ENCODE measurements around the gene SGSM1.

Gene SGSM1

DNA sequence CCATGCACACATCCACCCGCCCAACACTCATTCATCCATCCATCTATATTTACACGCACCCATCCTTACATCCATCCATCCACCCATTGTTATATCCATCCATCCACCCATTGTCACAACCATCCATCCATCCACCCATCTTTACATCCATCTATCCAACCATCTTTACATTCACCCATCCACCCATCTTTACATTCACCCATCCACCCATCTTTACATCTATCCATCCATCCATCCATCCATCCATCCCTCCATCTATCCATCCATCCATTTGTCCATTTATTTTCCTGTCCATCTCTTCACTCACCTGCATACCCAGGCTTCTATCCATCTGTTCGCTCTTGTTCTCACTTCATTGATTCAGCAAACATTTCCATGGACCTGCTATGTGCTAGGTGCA, 49.8 kb downstream of the SGSM1 start:
- TF ChIP-seq ZNF350 (tag by site-specific recombination; IDR thresholded peaks at IDR 0.05) (no peak), ZNF366 (tag by site-specific recombination; conservative IDR thresholded peaks at IDR 0.05) (peak; percentile 97), ZBTB17 (tag by site-specific recombination; IDR thresholded peaks at IDR 0.05) (peak; percentile 44; the same call in 1 of the 2 replicates), TRIM28 (IDR thresholded peaks at IDR 0.05; ENCODE audit: borderline replicate concordance, low read length) (no peak), ZFHX2 (tag by site-specific recombination; conservative IDR thresholded peaks at IDR 0.05) (no peak), ZNF266 (tag by site-specific recombination; IDR thresholded peaks at IDR 0.05; ENCODE audit: low read depth) (no peak), ZNF529 (tag by site-specific recombination; IDR thresholded peaks at IDR 0.05; ENCODE audit: insufficient replicate concordance) (no peak), ZNF155 (tag by site-specific recombination; IDR thresholded peaks at IDR 0.05) (no peak)
- H3K27ac ChIP-seq (ENCODE audit: extremely low read depth, low read depth, low read length) = no peak overlapping the region
- ChIA-PET POLR2A (no interaction called here), CTCF (no interaction called here)
- peaks cover 0 to 10% of the 10 kb centered on the region in 2 experiments; a peak in 1 of 3 replicates for H3K36me3 ChIP-seq (ENCODE audit: control insufficient read depth in 2 of 2, insufficient read depth in 1 of 2, low read length in 2 of 2)
- H3K4me3 ChIP-seq (ENCODE audit: low read depth, low read length) = no peak overlapping the region
- no peaks in the 10 kb centered on the region for H3K9me3 ChIP-seq (ENCODE audit: control insufficient read depth, insufficient read depth, low read depth, low read length)
- H3K4me1 ChIP-seq (ENCODE audit: control insufficient read depth, insufficient read depth, low read length) = no peaks in the 10 kb centered on the region

- ChIA-PET CTCF (interaction anchor here (0.7 to 1.3 kb wide), 2 partner anchors 11 to 55 kb away, joined by 3 read pairs; no protein-coding TSS in a partner anchor), POLR2A (no interaction called here)
- no peaks in the 10 kb centered on the region for H3K9me3 ChIP-seq (ENCODE audit: control insufficient read depth, insufficient read depth, low read depth, low read length)
- H3K4me3 ChIP-seq (ENCODE audit: low read depth, low read length) = no peak overlapping the region
- H3K4me1 ChIP-seq (ENCODE audit: control insufficient read depth, insufficient read depth, low read length) = no peaks in the 10 kb centered on the region
- peaks cover 0 to 10% of the 10 kb centered on the region in 2 experiments; a peak in 1 of 3 replicates for H3K36me3 ChIP-seq (ENCODE audit: control insufficient read depth in 2 of 2, insufficient read depth in 1 of 2, low read length in 2 of 2)
- H3K27ac ChIP-seq (ENCODE audit: extremely low read depth, low read depth, low read length) = no peak overlapping the region
- no peak for TF ChIP-seq ZNF629 (tag by site-specific recombination; IDR thresholded peaks at IDR 0.05)
- TF ChIP-seq ZNF677 (tag by site-specific recombination; IDR thresholded peaks at IDR 0.05) = no peak
- TF ChIP-seq, protein P1, sequence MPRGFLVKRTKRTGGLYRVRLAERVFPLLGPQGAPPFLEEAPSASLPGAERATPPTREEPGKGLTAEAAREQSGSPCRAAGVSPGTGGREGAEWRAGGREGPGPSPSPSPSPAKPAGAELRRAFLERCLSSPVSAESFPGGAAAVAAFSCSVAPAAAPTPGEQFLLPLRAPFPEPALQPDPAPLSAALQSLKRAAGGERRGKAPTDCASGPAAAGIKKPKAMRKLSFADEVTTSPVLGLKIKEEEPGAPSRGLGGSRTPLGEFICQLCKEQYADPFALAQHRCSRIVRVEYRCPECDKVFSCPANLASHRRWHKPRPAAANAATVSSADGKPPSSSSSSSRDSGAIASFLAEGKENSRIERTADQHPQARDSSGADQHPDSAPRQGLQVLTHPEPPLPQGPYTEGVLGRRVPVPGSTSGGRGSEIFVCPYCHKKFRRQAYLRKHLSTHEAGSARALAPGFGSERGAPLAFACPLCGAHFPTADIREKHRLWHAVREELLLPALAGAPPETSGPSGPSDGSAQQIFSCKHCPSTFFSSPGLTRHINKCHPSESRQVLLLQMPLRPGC (tag by site-specific recombination; IDR thresholded peaks at IDR 0.05) = no peak
- TF ChIP-seq MEIS1 (CRISPR knock-in tag; IDR thresholded peaks at IDR 0.05; ENCODE audit: borderline replicate concordance) = no peak
- no peak for TF ChIP-seq ELK4 (IDR thresholded peaks at IDR 0.05; ENCODE audit: borderline replicate concordance, low read depth, low read length)
- no peak for TF ChIP-seq ZNF501 (tag by site-specific recombination; IDR thresholded peaks at IDR 0.05)
- no peak for TF ChIP-seq SP7 (tag by site-specific recombination; IDR thresholded peaks at IDR 0.05)
- no peak for TF ChIP-seq ZNF18 (tag by site-specific recombination; IDR thresholded peaks at IDR 0.05)
- TF ChIP-seq ZNF596 (tag by site-specific recombination; IDR thresholded peaks at IDR 0.05) = no peak
- TF ChIP-seq ZNF843 (tag by site-specific recombination; IDR thresholded peaks at IDR 0.05) = no peak
- TF ChIP-seq ZBTB8A (tag by site-specific recombination; IDR thresholded peaks at IDR 0.05) = no peak
- TF ChIP-seq KLF8 (tag by site-specific recombination; IDR thresholded peaks at IDR 0.05) = no peak
- no peak for TF ChIP-seq ZNF266 (tag by site-specific recombination; IDR thresholded peaks at IDR 0.05; ENCODE audit: low read depth)
- TF ChIP-seq ZNF777 (tag by site-specific recombination; IDR thresholded peaks at IDR 0.05; ENCODE audit: borderline replicate concordance) = no peak
- no peak for TF ChIP-seq FEZF1 (tag by site-specific recombination; IDR thresholded peaks at IDR 0.05)
- TF ChIP-seq ZNF707 (tag by site-specific recombination; IDR thresholded peaks at IDR 0.05) = no peak
Observed at GRCh38 chr22:24857576-24857975, 51.6 kb downstream of the SGSM1 start.
